HAP-1 (cell line): ENCODE measurements around the gene CPNE4.

ENCODE experiments used
- DNase-seq, 2 experiments: peaks; one replicate each; pipeline ENCODE4 v3.0.0-alpha.2; 2016 to 2020; ENCODE audit warnings: low spot score in 2 of 2
- H3K27me3 ChIP-seq: fragments of 250-450 bp; sonication (Bioruptor Pico); 2 replicates; pipeline ENCODE4 v1.5.1; 2020; ENCODE audit warnings: low read depth, mild to moderate bottlenecking, moderate library complexity
- H3K36me3 ChIP-seq: fragments of 250-450 bp; sonication (Bioruptor Pico); replicated peaks from 2 replicates; pipeline ENCODE4 v1.5.1; 2020; ENCODE audit warnings: mild to moderate bottlenecking
- H3K4me1 ChIP-seq: fragments of 250-450 bp; sonication (Bioruptor Pico); 2 replicates; pipeline ENCODE4 v1.5.1; 2020; ENCODE audit warnings: mild to moderate bottlenecking
- H3K4me3 ChIP-seq: fragments of 250-450 bp; sonication (Bioruptor Pico); 2 replicates; pipeline ENCODE4 v1.5.1; 2020; ENCODE audit warnings: mild to moderate bottlenecking, moderate library complexity
- H3K9me3 ChIP-seq: fragments of 250-450 bp; sonication (Bioruptor Pico); 2 replicates; pipeline ENCODE4 v1.5.1; 2020; ENCODE audit warnings: mild to moderate bottlenecking, moderate library complexity
- in situ Hi-C: fragments of 300-500 bp; cut with MboI; formaldehyde crosslinking; loops from 3 replicates; pipeline ENCODE4 v1.14.3; 2020; ENCODE audit warnings: low sequenced_read_pairs, inconsistent platforms, mixed read lengths

Gene CPNE4

DNA sequence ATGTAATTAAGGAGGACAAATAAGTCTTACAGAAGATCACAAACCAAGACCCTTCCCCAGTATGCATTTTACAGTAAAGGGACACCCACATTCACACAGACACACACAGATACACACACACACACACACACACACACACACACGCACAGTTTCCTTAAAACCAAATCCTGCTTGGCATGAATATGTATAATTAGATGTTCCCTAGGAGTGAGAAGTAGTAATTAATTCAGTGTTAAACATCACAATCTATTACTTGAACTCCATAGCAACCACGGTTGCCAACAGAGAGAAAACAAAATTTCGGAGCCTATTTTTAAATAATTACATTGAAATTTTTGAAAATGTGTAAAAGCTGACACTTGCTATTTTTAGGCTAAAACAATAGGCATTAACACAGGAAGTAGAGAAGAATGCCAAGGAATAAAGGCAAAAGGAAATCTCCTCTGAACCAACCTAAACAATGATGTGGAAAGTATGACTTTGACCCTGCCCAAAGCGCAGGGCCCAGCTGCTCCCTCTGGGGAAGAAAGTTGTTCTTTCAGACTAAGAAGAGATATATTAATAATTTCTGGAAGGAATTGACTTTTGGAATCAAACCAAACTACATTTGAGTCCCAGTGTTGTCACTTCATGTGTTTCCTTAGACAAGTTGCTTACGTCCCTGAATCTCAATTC is 215.3 kb downstream of the CPNE4 start:
- Histone ChIP-seq H3K36me3 (no peaks in the 10 kb centered on the region), H3K4me1 (no peaks in the 10 kb centered on the region; the same call in 1 of the 2 replicates), H3K4me3 (no peak overlapping the region), H3K9me3 (no peaks in the 10 kb centered on the region), H3K27me3 (peaks cover 30% of the 10 kb centered on the region)
- DNase-seq: no peak
- in situ Hi-C loops: no loop called here

DNA sequence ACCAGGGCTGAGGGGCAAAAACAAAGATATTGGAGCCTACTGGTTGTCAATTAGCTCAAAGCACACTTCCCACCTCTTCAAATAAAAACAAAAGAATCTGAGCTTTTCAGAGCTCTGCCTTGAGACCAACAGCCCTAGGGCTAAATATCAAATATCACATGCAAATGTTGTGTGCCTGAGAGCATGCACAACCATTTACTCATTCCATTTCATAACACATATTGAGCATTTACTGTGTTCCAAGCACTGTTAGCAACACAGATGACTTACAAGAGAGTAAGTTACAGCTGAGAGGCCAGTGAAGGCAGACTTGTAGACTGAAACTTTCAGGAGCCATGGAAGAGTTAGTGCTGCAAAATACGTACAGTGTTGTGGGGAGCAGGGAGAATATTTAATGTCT is 222.4 kb downstream of the CPNE4 start:
- no peak for DNase-seq
- Histone ChIP-seq H3K4me3 (no peak overlapping the region), H3K36me3 (no peaks in the 10 kb centered on the region), H3K4me1 (no peaks in the 10 kb centered on the region), H3K27me3 (peaks cover 23% of the 10 kb centered on the region; the same call in 1 of the 2 replicates), H3K9me3 (no peaks in the 10 kb centered on the region)
- in situ Hi-C loops: no loop called here

DNA sequence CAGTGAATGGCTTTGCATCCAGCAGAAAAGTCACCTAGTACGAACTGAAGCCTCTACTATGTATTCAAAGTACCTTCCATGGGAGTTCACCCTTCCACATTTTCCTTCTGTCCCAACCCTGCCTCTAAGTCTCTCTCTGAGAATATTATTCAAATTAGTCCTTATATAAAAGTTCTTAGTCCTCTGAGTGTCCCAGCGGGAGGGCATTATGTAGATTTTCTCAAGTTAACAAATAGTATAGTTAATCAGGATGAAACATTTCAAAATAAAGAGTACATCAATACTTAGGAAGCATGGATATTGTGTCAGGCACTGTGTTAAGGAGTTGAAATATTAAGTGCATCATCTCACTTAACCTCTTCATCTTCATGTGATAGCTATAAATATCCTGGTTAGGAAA is 223.3 kb downstream of the CPNE4 start:
- DNase-seq: no peak
- Histone ChIP-seq H3K36me3 (no peaks in the 10 kb centered on the region), H3K4me3 (no peak overlapping the region), H3K27me3 (peaks cover 22% of the 10 kb centered on the region; the same call in 1 of the 2 replicates), H3K4me1 (no peaks in the 10 kb centered on the region), H3K9me3 (no peaks in the 10 kb centered on the region)
- in situ Hi-C loops: no loop called here

DNA sequence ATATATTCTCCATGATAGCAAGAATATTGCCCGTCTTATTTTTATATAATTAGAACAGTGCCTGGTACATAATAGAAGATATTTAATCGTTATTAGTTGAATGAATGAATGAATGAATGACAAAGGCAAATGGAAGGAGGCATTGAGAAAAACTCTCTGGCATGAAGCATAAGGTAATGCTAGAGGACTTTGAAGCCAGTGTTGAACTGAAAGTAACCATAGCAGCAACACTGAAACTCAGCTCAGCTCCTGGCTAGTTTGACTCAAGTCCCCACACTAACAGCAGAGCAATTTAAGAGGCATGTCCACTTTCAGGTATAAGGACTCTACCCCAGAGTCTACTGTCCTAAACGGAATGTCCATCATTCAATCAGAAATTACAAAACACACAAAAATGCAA is 227.0 kb downstream of the CPNE4 start:
- no peaks in the 10 kb centered on the region for H3K36me3 ChIP-seq
- no peaks in the 10 kb centered on the region for H3K9me3 ChIP-seq
- no peak overlapping the region for H3K4me3 ChIP-seq
- no peaks in the 10 kb centered on the region for H3K4me1 ChIP-seq
- DNase-seq: no peak
- in situ Hi-C loops: no loop called here
- peaks cover 20% of the 10 kb centered on the region for H3K27me3 ChIP-seq

DNA sequence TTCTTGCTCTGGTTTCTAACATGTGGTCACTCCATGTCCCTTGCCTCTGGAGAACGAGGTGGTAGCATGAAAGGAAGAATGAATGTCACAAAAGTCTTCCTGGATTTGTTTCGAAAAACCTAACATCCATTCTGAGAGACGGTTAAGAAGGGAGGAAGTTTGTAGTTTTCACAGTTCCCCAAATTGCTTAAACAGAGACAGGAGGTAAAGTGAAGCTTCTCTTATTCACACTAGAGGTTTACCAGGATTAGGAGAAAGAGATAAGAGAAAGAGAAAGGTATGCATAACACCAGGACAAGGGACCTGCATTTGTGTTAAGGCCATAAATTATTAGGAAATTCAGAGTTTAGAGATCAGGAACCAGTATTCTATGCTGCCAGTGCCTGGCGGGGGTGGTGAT is 228.1 kb downstream of the CPNE4 start:
- Histone ChIP-seq H3K4me1 (no peaks in the 10 kb centered on the region), H3K9me3 (no peaks in the 10 kb centered on the region), H3K4me3 (no peak overlapping the region), H3K36me3 (no peaks in the 10 kb centered on the region), H3K27me3 (peaks cover 20% of the 10 kb centered on the region)
- in situ Hi-C loops: no loop called here
- no peak for DNase-seq

DNA sequence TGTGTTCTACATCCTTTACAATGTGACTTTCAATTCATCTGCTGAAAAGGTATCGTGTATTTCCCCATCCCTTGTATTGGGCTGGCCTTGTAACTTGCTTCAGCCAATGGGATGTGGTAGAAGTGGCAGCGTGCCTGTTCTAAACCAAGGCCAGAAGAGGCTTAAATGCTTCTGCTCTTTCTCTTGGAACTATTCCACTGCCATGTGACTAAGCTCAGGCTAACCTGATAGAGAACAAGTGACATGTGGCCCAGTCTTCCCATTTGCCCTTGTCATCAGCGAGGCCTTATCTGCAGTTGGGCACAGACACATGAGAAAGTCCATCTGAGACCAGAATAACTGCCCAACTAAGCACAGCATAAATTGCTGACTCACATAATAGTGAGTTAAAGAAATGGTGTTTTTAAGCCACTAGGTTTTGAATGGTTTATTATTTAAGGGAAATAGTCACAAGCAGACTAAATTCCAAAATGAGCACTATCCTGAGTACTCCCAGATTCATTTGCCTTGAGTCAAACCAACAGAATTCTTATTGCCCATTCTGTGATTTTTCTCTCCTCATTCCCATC is 230.2 kb downstream of the CPNE4 start:
- Histone ChIP-seq H3K9me3 (no peaks in the 10 kb centered on the region), H3K4me3 (no peak overlapping the region), H3K36me3 (no peaks in the 10 kb centered on the region), H3K27me3 (peaks cover 13% of the 10 kb centered on the region), H3K4me1 (no peaks in the 10 kb centered on the region)
- in situ Hi-C loops: no loop called here
- DNase-seq: no peak

DNA sequence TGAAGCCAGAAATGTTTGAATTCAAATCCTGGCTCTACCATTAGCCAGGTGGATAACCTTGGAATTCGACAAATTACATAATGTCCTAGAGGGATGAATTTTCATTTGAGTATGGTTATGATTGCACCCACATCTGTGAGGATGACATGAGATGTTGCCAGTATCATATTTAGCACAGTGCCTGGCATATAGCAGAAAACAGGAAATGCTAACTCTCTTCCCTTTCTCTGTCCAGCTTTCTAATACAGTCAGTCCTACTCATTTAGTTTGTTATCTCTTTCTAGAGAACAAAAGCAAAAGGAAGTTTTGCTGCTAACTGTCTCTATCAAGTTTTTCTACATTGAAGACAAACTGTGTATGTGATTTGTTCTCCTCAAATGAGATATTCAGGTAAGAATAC is 231.7 kb downstream of the CPNE4 start:
- Histone ChIP-seq H3K9me3 (no peaks in the 10 kb centered on the region), H3K4me3 (no peak overlapping the region), H3K27me3 (peaks cover 4% of the 10 kb centered on the region), H3K36me3 (no peaks in the 10 kb centered on the region), H3K4me1 (no peaks in the 10 kb centered on the region)
- no peak for DNase-seq
- in situ Hi-C loops: no loop called here

DNA sequence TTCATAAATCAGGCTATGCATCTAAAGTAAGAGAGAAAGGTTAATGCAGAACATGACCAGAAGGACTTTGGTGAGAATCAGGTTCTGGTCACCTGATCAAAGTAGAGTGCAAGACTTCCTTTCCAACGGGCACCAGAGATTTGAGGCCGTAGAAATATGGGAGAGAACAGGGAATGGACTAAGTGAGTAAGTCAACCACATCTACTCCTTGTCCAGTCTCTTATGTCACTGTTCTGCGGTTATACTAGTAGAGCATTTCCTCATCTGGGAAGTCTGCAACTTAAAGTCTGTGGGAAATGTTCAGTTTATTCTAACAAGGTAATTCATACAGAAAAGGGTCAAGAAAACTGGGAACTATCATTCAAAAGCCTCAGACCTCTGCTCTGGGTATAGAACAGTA is 232.8 kb downstream of the CPNE4 start:
- H3K9me3 ChIP-seq: no peaks in the 10 kb centered on the region
- DNase-seq: no peak
- H3K4me1 ChIP-seq: no peaks in the 10 kb centered on the region; the same call in 1 of the 2 replicates
- in situ Hi-C loops: no loop called here
- no peaks in the 10 kb centered on the region for H3K36me3 ChIP-seq
- H3K27me3 ChIP-seq: peaks cover 4% of the 10 kb centered on the region
- no peak overlapping the region for H3K4me3 ChIP-seq

DNA sequence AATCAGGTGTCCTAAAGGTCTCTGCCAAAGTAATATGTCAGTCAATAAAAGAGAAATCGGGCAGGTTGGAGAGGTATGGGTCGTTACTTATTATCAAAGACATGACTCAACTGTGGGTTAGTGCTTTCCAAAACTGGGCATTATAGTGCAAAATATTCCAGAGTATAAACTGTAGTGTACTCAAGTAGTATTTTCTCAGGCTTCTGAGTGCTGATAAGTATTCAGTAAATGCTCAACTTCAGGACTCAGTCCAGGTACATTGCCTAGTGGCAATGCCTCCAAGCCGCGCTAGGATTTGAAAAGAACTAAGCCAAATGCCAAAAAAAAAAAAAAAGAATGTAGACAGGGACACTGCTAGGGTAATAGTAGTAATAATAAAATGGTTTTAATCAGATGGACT is 233.2 kb downstream of the CPNE4 start:
- no peaks in the 10 kb centered on the region; the same call in 1 of the 2 replicates for H3K4me1 ChIP-seq
- in situ Hi-C loops: no loop called here
- no peak overlapping the region for H3K4me3 ChIP-seq
- no peaks in the 10 kb centered on the region for H3K36me3 ChIP-seq
- no peak for DNase-seq
- peaks cover 4% of the 10 kb centered on the region for H3K27me3 ChIP-seq
- H3K9me3 ChIP-seq: no peaks in the 10 kb centered on the region

DNA sequence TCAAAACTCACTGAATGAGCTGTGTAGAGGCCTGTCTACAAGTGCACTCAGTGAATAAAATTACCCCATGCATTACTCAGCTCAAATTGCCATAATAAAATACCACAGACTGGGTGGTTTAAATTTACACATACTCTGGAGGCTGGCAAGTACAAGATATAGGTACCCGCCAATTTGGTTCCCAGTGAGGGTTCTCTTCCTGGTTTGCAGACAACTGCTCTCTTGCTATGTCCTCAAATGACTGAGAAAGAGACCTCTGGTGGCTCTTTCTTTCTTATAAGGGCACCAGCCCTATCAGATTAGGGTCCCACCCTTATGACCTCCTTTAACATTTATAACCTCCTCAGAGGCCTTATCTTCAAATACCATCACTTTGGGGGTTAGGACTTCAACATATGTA is 237.0 kb downstream of the CPNE4 start:
- in situ Hi-C loops: loop anchor here (10.0 kb wide), 1 partner anchor 237 kb away; the partner anchor contains the start of gene CPNE4
- DNase-seq: no peak
- no peaks in the 10 kb centered on the region; the same call in 1 of the 2 replicates for H3K4me1 ChIP-seq

DNA sequence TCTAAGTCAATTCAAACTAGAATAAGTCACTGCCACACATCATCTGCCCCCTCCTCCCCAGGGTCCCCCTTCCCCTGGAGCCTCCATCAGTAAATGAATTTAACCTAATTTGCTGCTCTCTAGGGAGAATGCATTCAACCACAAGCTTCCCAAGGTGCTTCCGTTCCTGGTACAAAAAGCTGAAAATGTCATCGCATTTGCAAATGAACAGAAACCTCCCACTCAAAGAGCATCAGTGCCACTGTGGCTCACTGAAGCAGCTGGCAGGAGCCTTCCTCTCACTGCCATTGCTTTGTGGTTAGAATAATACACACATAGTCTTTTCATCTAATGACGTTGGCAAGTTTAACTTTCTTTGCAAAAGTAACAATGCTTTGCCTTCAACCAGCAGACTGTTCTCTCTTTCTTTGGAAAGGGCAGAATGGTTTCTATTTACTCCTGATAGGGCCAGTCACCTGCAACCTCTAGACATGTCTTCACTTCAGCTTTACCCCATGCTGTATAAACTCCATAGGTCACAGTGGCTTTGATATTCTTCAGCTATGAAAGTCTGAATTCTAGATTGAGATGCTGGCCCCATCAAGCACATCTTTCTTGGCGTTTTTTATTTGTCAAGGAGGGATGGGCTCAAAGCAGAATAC is 238.1 kb downstream of the CPNE4 start:
- Histone ChIP-seq H3K27me3 (no peaks in the 10 kb centered on the region), H3K36me3 (no peaks in the 10 kb centered on the region), H3K9me3 (no peaks in the 10 kb centered on the region), H3K4me3 (no peak overlapping the region), H3K4me1 (no peaks in the 10 kb centered on the region; the same call in 1 of the 2 replicates)
- DNase-seq: peak; percentile 30 to 49
- in situ Hi-C loops: loop anchor here (10.0 kb wide), 1 partner anchor 238 kb away; the partner anchor contains the start of gene CPNE4

More for the DNA sequence above, 237.0 kb downstream of the CPNE4 start:
- Histone ChIP-seq H3K36me3 (no peaks in the 10 kb centered on the region), H3K4me3 (no peak overlapping the region), H3K9me3 (no peaks in the 10 kb centered on the region), H3K27me3 (no peaks in the 10 kb centered on the region; the same call in 1 of the 2 replicates)

DNA sequence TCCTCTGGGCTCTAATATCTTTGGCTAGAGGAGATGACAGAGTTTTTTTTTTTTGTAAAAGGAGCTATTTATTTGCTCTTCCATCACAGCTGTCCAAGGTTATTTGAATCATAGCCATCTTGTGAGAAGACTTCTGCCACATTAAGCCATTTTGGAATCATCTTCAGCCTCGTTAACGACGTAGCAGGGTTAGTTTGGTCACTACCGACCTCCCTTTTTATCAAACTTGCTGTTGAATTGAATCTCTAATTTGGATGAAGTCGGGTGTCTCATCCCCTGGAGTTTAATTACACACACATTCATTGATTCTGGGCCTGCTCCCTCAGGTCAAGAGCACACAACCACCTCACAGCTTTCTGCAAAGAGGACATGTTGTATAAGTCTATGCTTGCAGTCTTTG is 238.7 kb downstream of the CPNE4 start:
- H3K4me3 ChIP-seq: no peak overlapping the region
- H3K9me3 ChIP-seq: no peaks in the 10 kb centered on the region
- H3K4me1 ChIP-seq: no peaks in the 10 kb centered on the region; the same call in 1 of the 2 replicates
- no peaks in the 10 kb centered on the region for H3K36me3 ChIP-seq
- no peaks in the 10 kb centered on the region for H3K27me3 ChIP-seq
- no peak for DNase-seq
- in situ Hi-C loops: loop anchor here (10.0 kb wide), 1 partner anchor 239 kb away; the partner anchor contains the start of gene CPNE4

DNA sequence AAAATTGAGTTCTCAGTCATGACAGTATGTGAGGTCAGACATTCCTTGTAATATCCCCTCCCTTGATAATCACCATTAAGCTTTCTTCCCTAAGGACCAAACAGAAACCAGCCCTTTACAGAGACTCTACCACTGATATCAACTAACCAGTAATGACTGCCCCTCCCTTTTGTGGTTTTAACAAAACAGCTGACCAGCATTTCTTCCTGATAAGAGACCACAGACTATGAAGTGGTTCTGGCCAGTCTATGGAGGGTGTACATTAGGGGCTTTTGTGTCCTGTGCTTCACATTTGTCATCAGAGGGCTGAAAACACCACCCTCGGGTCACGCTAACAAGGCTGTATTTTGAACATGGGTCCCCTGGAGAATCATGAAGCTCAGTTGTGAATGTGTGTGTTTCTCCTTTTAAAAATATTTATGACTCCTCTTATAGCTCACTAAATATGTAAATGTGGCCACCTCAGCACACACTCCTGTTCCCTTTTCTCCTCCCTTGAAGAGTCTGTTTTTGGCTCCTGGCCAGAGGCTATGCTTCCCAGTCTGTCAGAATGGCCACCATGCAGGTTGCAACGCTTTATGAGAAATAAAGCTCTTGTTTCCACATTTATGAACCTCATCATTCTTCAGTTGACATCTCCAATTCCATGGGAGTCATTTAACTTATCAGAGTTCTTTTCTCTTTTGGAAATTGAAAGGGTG is 239.3 kb downstream of the CPNE4 start:
- DNase-seq: peak in 1 of 2 experiments; percentile 11
- in situ Hi-C loops: loop anchor here (10.0 kb wide), 1 partner anchor 239 kb away; the partner anchor contains the start of gene CPNE4

More for the DNA sequence above, 239.3 kb downstream of the CPNE4 start:
- Histone ChIP-seq H3K36me3 (no peaks in the 10 kb centered on the region), H3K9me3 (no peaks in the 10 kb centered on the region), H3K27me3 (no peaks in the 10 kb centered on the region), H3K4me1 (no peaks in the 10 kb centered on the region; the same call in 1 of the 2 replicates), H3K4me3 (no peak overlapping the region)
